Ishikawa (cell line): ENCODE measurements around the gene MPZL2.
A peak's percentile ranks its signal among the peaks of the same experiment; 100 is the strongest.

Experiments used
- CEBPB ChIP-seq: IDR thresholded peaks from 2 replicates; pipeline ENCODE4 v1.6.1; 2012
- CREB1 ChIP-seq: IDR thresholded peaks from 2 replicates; pipeline ENCODE4 v1.6.1; 2012; ENCODE audit warnings: low read depth
- EGR1 ChIP-seq: IDR thresholded peaks from 2 replicates; pipeline ENCODE4 v1.6.1; 2012
- EP300 ChIP-seq: IDR thresholded peaks from 2 replicates; pipeline ENCODE4 v1.6.1; 2012; ENCODE audit warnings: borderline replicate concordance
- FOXM1 ChIP-seq: IDR thresholded peaks from 2 replicates; pipeline ENCODE4 v1.6.1; 2012; ENCODE audit warnings: low read depth, borderline replicate concordance
- NFIC ChIP-seq: IDR thresholded peaks from 2 replicates; pipeline ENCODE4 v1.6.1; 2012
- RAD21 ChIP-seq: IDR thresholded peaks from 2 replicates; pipeline ENCODE4 v1.6.1; 2012; ENCODE audit warnings: low read depth
- TAF1 ChIP-seq: IDR thresholded peaks from 2 replicates; pipeline ENCODE4 v1.6.1; 2012; ENCODE audit warnings: low read depth, mild to moderate bottlenecking
- TCF12 ChIP-seq: IDR thresholded peaks from 2 replicates; pipeline ENCODE4 v1.6.1; 2012; ENCODE audit warnings: low read depth
- TEAD4 ChIP-seq: IDR thresholded peaks from 2 replicates; pipeline ENCODE4 v1.6.1; 2012
- YY1 ChIP-seq: IDR thresholded peaks from 2 replicates; pipeline ENCODE4 v1.6.1; 2012; ENCODE audit warnings: low read depth
- ZBTB7A ChIP-seq: IDR thresholded peaks from 2 replicates; pipeline ENCODE4 v1.6.1; 2012; ENCODE audit warnings: low read depth
- TF ChIP-seq, protein P1 (sequence below): IDR thresholded peaks from 2 replicates; pipeline ENCODE4 v1.6.1; 2012; ENCODE audit warnings: low read depth, mild to moderate bottlenecking
- TF ChIP-seq, protein P2 (sequence below): IDR thresholded peaks from 2 replicates; pipeline ENCODE4 v1.6.1; 2012
- TF ChIP-seq, protein P3 (sequence below): IDR thresholded peaks from 2 replicates; pipeline ENCODE4 v1.6.1; 2012

Gene MPZL2

GRCh38 chr11:118260353-118260752 lies 3.7 kb downstream of the MPZL2 start:
- TF ChIP-seq EGR1 (no peak), TCF12 (no peak), ZBTB7A (no peak), EP300 (no peak), TAF1 (no peak), CREB1 (no peak), NFIC (no peak), RAD21 (no peak)
- TF ChIP-seq, protein P1, sequence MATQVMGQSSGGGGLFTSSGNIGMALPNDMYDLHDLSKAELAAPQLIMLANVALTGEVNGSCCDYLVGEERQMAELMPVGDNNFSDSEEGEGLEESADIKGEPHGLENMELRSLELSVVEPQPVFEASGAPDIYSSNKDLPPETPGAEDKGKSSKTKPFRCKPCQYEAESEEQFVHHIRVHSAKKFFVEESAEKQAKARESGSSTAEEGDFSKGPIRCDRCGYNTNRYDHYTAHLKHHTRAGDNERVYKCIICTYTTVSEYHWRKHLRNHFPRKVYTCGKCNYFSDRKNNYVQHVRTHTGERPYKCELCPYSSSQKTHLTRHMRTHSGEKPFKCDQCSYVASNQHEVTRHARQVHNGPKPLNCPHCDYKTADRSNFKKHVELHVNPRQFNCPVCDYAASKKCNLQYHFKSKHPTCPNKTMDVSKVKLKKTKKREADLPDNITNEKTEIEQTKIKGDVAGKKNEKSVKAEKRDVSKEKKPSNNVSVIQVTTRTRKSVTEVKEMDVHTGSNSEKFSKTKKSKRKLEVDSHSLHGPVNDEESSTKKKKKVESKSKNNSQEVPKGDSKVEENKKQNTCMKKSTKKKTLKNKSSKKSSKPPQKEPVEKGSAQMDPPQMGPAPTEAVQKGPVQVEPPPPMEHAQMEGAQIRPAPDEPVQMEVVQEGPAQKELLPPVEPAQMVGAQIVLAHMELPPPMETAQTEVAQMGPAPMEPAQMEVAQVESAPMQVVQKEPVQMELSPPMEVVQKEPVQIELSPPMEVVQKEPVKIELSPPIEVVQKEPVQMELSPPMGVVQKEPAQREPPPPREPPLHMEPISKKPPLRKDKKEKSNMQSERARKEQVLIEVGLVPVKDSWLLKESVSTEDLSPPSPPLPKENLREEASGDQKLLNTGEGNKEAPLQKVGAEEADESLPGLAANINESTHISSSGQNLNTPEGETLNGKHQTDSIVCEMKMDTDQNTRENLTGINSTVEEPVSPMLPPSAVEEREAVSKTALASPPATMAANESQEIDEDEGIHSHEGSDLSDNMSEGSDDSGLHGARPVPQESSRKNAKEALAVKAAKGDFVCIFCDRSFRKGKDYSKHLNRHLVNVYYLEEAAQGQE = no peak

GRCh38 chr11:118259138-118259537 lies 5.0 kb downstream of the MPZL2 start:
- TF ChIP-seq CEBPB = no peak
- no peak for TF ChIP-seq TCF12
- TF ChIP-seq EP300 = no peak
- no peak for TF ChIP-seq RAD21
- no peak for TF ChIP-seq FOXM1
- TF ChIP-seq, protein P2, sequence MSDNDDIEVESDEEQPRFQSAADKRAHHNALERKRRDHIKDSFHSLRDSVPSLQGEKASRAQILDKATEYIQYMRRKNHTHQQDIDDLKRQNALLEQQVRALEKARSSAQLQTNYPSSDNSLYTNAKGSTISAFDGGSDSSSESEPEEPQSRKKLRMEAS = no peak
- TF ChIP-seq NFIC = no peak
- TF ChIP-seq, protein P1 = no peak
- TF ChIP-seq EGR1 = no peak
- no peak for TF ChIP-seq CREB1
- no peak for TF ChIP-seq TEAD4
- TF ChIP-seq ZBTB7A = no peak
- TF ChIP-seq, protein P3, sequence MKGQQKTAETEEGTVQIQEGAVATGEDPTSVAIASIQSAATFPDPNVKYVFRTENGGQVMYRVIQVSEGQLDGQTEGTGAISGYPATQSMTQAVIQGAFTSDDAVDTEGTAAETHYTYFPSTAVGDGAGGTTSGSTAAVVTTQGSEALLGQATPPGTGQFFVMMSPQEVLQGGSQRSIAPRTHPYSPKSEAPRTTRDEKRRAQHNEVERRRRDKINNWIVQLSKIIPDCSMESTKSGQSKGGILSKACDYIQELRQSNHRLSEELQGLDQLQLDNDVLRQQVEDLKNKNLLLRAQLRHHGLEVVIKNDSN = no peak
- no peak for TF ChIP-seq TAF1
- no peak for TF ChIP-seq YY1

GRCh38 chr11:118258410-118258809 lies 5.7 kb downstream of the MPZL2 start:
- TF ChIP-seq, protein P3 = no peak
- TF ChIP-seq, protein P1 = no peak
- TF ChIP-seq CREB1 = no peak
- no peak for TF ChIP-seq EGR1
- TF ChIP-seq RAD21 = peak; percentile 42; the same call in 1 of the 2 replicates

GRCh38 chr11:118252688-118253087 lies 11.4 kb downstream of the MPZL2 start:
- TF ChIP-seq EGR1 (no peak), RAD21 (no peak), CEBPB (no peak), ZBTB7A (no peak), FOXM1 (no peak), TAF1 (no peak), TEAD4 (no peak), NFIC (no peak), TCF12 (no peak)
- TF ChIP-seq, protein P3 = no peak
- TF ChIP-seq, protein P1 = no peak
